ENCODE results near the gene LAMA1. TPM values are rescaled to one million over a fixed set of nuclear protein-coding genes. Genes with fewer than 3 reads are reported as not detected.
A peak's percentile ranks its signal among the peaks of the same experiment; 100 is the strongest.

The LAMA1 gene
- total RNA-seq, 1 experiment from 2014 or later: not detected

GRCh38 chr18:6982398-6982797 lies 135.2 kb downstream of the LAMA1 start:
- ChIA-PET CTCF (no interaction called here), POLR2A (ENCODE audit: unreplicated experiment) (no interaction called here)
- H3K36me3 ChIP-seq (ENCODE audit: low read depth, low read length): no peaks in the 10 kb centered on the region

GRCh38 chr18:6980363-6980762 lies 137.2 kb downstream of the LAMA1 start:
- Histone ChIP-seq H3K4me2 (ENCODE audit: low read length) (no peak overlapping the region), H3K27ac (ENCODE audit: low read length) (no peak overlapping the region), H3K9ac (ENCODE audit: low read length) (no peak overlapping the region), H4K20me1 (ENCODE audit: low read length) (no peaks in the 10 kb centered on the region), H3K36me3 (ENCODE audit: low read depth, low read length) (no peaks in the 10 kb centered on the region), H3K4me1 (ENCODE audit: insufficient read depth, low read length) (no peaks in the 10 kb centered on the region), H3K27me3 (ENCODE audit: low read length) (peaks cover 69% of the 10 kb centered on the region), H2AFZ (ENCODE audit: low read length) (no peak overlapping the region), H3K9me3 (ENCODE audit: low read length) (no peaks in the 10 kb centered on the region), H3K9me2 (replicated peaks; ENCODE audit: low read length) (no peaks in the 10 kb centered on the region), H3K4me3 (ENCODE audit: low read length) (no peak overlapping the region), H3K79me2 (ENCODE audit: low read length) (no peaks in the 10 kb centered on the region), H3F3A (ENCODE audit: low read length, unreplicated experiment) (no peaks in the 10 kb centered on the region)
- BruUV-seq (replicated peaks): no TSS peak
- TF ChIP-seq EZH2 (IDR thresholded peaks at IDR 0.05; ENCODE audit: low read length, unreplicated experiment) (no peak), CTCF (conservative IDR thresholded peaks at IDR 0.05; ENCODE audit: low read depth, low read length) (no peak), EZH2phosphoT487 (IDR thresholded peaks at IDR 0.05; ENCODE audit: borderline replicate concordance, low read length) (no peak)
- intact Hi-C loops (cut with micrococcal nuclease): no loop called here
- peak; percentile 15 for DNase-seq
- ChIA-PET POLR2A (ENCODE audit: unreplicated experiment) (no interaction called here), CTCF (no interaction called here)
- no peak for ATAC-seq

More at GRCh38 chr18:6982398-6982797, 135.2 kb downstream of the LAMA1 start:
- Histone ChIP-seq H2AFZ (ENCODE audit: low read length) (no peak overlapping the region), H3K4me2 (ENCODE audit: low read length) (no peak overlapping the region), H3K79me2 (ENCODE audit: low read length) (no peaks in the 10 kb centered on the region), H4K20me1 (ENCODE audit: low read length) (no peaks in the 10 kb centered on the region), H3K27ac (ENCODE audit: low read length) (no peak overlapping the region), H3K4me1 (ENCODE audit: insufficient read depth, low read length) (no peaks in the 10 kb centered on the region), H3K27me3 (ENCODE audit: low read length) (peaks cover 76% of the 10 kb centered on the region), H3K9me3 (ENCODE audit: low read length) (no peaks in the 10 kb centered on the region), H3K9ac (ENCODE audit: low read length) (no peak overlapping the region), H3F3A (ENCODE audit: low read length, unreplicated experiment) (no peaks in the 10 kb centered on the region), H3K9me2 (replicated peaks; ENCODE audit: low read length) (no peaks in the 10 kb centered on the region), H3K4me3 (ENCODE audit: low read length) (no peak overlapping the region)
- ATAC-seq: no peak
- DNase-seq: no peak
- intact Hi-C loops (cut with micrococcal nuclease): no loop called here
- no TSS peak for BruUV-seq (replicated peaks)
- TF ChIP-seq CTCF (conservative IDR thresholded peaks at IDR 0.05; ENCODE audit: low read depth, low read length) (no peak), EZH2phosphoT487 (IDR thresholded peaks at IDR 0.05; ENCODE audit: borderline replicate concordance, low read length) (no peak), EZH2 (IDR thresholded peaks at IDR 0.05; ENCODE audit: low read length, unreplicated experiment) (no peak)

GRCh38 chr18:6979954-6980353 lies 137.6 kb downstream of the LAMA1 start:
- no peaks in the 10 kb centered on the region for H3K79me2 ChIP-seq (ENCODE audit: low read length)
- no peak for TF ChIP-seq EZH2 (IDR thresholded peaks at IDR 0.05; ENCODE audit: low read length, unreplicated experiment)
- no peak for TF ChIP-seq EZH2phosphoT487 (IDR thresholded peaks at IDR 0.05; ENCODE audit: borderline replicate concordance, low read length)
- no peak for TF ChIP-seq CTCF (conservative IDR thresholded peaks at IDR 0.05; ENCODE audit: low read depth, low read length)
- H3K4me2 ChIP-seq (ENCODE audit: low read length): no peak overlapping the region
- no TSS peak for BruUV-seq (replicated peaks)
- DNase-seq (no peak), ATAC-seq (no peak)
- H2AFZ ChIP-seq (ENCODE audit: low read length): no peak overlapping the region
- H3K9me3 ChIP-seq (ENCODE audit: low read length): no peaks in the 10 kb centered on the region
- ChIA-PET POLR2A (ENCODE audit: unreplicated experiment) (no interaction called here), CTCF (no interaction called here)
- no peaks in the 10 kb centered on the region for H3F3A ChIP-seq (ENCODE audit: low read length, unreplicated experiment)
- no peak overlapping the region for H3K4me3 ChIP-seq (ENCODE audit: low read length)
- intact Hi-C loops (cut with micrococcal nuclease): no loop called here
- no peaks in the 10 kb centered on the region for H3K9me2 ChIP-seq (replicated peaks; ENCODE audit: low read length)
- H3K9ac ChIP-seq (ENCODE audit: low read length): no peak overlapping the region
- no peaks in the 10 kb centered on the region for H3K36me3 ChIP-seq (ENCODE audit: low read depth, low read length)
- H3K4me1 ChIP-seq (ENCODE audit: insufficient read depth, low read length): no peaks in the 10 kb centered on the region
- H4K20me1 ChIP-seq (ENCODE audit: low read length): no peaks in the 10 kb centered on the region
- H3K27ac ChIP-seq (ENCODE audit: low read length): no peak overlapping the region
- H3K27me3 ChIP-seq (ENCODE audit: low read length): peaks cover 69% of the 10 kb centered on the region
